GM10266 (cell line): ENCODE results near the gene DIP2A.
"Not testable (repeated sequence)": the region's sequence is repeated elsewhere in the genome, so short reads cannot be mapped to it uniquely, and the experiment has no call there.

Experiments
- DNase-seq: peaks from one replicate; pipeline ENCODE4 v3.0.0; 2012; ENCODE audit errors: extremely low spot score
- TF ChIP-seq, protein P1 (sequence below): IDR thresholded peaks from 2 replicates; pipeline ENCODE4 v1.5.1; 2012; ENCODE audit warnings: mild to moderate bottlenecking, low read depth; ENCODE audit not compliant: control insufficient read depth, insufficient read depth; ENCODE audit errors: missing control alignments

DIP2A gene

DNA sequence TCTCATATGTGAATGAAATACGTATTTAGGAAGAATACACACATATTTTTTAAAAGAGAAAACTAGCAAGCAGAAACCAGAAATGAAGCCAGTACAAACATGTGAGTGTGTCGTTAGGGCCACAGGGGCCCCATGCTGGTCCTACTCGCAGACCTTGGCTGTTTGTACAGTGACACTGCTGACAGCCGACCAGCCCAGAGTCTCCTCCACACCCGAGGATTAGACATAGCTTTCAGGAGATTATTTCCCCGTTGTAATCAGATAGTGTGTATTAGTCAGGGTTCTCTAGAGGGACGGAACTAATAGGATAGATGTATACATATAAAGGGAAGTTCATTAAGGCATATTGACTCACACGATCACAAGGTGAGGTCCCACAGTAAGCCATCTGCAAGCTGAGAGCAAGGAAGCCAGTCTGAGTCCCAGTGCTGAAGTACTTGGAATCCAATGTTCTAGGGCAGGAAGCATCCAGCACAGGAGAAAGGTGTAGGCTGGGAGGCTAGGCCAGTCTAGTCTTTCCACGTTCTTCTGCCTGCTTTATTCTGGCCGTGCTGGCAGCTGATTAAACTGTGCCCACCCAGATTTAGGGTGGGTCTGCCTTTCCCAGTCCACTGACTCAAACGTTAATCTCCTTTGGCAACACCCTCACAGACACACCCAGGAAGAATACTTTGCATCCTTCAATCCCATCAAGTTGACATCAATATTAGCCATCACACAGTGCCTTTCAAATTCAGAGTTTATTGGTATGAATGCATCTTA is 51.2 kb downstream of the DIP2A start:
- DNase-seq = no peak
- TF ChIP-seq, protein P1, sequence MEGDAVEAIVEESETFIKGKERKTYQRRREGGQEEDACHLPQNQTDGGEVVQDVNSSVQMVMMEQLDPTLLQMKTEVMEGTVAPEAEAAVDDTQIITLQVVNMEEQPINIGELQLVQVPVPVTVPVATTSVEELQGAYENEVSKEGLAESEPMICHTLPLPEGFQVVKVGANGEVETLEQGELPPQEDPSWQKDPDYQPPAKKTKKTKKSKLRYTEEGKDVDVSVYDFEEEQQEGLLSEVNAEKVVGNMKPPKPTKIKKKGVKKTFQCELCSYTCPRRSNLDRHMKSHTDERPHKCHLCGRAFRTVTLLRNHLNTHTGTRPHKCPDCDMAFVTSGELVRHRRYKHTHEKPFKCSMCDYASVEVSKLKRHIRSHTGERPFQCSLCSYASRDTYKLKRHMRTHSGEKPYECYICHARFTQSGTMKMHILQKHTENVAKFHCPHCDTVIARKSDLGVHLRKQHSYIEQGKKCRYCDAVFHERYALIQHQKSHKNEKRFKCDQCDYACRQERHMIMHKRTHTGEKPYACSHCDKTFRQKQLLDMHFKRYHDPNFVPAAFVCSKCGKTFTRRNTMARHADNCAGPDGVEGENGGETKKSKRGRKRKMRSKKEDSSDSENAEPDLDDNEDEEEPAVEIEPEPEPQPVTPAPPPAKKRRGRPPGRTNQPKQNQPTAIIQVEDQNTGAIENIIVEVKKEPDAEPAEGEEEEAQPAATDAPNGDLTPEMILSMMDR = no peak

DNA sequence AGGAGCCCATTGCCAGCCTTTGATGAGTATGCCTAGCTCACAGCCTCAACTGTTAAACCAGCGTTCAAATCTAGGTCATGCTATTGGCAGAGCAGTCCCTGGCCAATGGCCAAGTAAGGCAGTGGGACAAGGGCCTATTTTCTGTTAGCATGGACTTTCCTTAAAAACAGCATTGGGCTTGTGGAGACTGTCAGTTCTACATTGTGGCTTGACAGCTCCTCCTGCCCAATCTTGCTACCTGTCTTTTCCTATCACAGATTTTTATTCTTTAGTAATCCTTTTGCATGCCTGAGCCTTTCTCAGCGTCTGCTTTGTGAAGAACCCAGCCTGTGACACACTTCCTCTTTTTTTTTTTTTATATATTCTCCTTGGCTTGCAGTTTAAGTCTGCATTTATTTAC is 56.4 kb downstream of the DIP2A start:
- no peak for DNase-seq
- TF ChIP-seq, protein P1 = no peak

DNA sequence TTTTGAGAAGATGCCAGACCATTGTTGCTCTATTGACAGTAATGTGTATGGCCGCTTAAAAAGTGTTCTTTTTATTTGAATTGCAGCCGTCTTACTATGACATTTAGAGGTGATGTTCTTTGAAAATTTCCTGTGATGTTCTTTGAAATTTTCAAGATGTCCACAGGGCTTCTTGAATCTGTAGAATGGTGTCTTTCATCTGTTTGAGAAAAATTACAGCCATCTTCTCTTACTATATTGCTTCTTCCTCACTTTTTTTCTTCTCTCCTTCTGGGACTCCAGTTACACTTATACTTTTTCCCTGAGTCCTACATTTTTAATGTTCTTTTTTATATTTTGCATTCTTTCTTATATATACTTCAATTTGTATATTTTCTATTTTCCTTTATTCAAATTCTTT is 57.4 kb downstream of the DIP2A start:
- TF ChIP-seq, protein P1 = no peak
- no peak for DNase-seq

DNA sequence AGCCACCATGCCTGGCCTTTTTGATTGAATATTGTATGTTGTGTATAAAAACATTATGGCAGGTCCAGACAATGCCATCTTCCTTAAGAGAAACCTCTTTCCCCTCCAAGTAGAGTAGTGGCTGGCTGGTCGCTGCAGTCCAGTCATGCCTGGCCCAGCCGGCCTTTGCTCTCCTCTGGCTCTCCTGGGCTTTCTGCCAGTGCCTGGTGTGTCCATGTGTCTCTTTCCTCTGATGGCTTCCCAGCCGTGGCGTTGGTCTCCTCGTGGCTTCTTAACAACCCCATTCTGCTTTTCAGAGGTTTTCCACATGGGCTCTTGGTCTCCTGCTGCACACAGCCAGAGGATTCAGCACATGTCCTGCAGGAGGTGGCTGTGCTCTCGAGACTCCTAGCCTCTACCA is 58.7 kb downstream of the DIP2A start:
- TF ChIP-seq, protein P1 = no peak
- no peak for DNase-seq

DNA sequence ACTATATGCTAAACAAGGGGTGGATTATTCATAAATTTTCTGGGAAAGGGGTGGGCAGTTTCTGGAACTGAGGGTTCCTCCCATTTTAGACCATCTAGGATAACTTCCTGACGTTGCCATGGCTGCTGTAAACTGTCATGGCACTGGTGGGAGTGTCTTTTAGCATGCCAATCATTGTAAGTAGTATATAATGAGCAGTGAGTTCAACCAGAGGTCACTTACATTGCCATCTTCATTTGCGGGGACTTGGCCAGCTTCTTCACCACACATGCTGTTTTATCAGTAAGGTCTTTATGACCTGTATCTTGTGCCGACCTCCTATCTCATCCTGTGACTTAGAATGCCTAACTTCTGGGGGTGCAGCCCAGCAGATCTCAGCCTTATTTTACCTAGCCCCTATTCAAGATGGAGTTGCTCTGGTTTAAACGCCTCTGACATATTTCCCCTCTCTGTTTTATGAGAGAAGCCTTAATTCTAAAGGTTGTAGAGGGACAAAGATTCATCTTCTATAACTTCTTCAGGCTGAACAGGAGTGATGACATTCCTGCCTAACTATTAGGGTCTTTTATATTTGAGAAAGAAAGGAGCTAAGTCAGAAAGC is 60.4 kb downstream of the DIP2A start:
- DNase-seq = no peak
- TF ChIP-seq, protein P1 = no peak

DNA sequence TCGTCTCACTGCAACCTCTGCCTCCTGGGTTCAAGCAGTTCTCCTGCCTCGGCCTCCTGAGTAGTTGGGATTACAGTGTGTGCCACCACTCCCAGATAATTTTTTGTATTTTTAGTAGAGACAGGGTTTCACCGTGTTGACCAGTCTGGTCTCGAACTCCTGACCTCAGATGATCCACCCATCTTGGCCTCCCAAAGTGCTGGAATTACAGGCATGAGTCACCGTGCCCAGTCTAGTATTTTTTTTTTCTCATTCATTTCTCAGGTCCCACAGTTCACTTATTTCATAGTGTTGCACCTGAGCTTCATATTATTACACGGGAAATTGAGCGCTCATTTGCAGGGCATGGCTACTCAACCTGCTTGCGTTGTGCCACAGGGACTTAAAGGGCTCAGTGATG is 68.7 kb downstream of the DIP2A start:
- not testable (repeated sequence) for DNase-seq

DNA sequence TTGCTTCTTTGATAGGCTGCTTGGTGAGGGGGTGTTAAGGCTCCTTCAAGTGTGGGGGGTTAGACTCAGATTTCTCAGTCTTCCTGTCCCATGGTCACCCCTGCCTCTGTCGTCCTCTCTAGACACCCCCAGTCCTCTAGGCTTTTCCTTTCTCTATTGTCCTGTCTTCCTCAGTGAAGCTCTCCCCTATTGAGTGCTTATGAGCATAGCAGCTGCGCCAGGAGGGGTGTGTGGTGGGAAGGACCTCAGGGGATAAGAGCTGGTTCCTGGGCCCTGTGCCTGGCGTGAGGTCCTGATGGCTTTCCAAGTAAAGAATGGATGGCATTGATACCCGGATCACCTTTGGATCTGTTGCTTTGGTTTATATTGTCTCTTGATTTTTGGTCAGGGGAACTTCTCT is 69.1 kb downstream of the DIP2A start:
- TF ChIP-seq, protein P1 = no peak
- no peak for DNase-seq
